IPS DF 6.9 (cell line): ENCODE measurements around the gene SRSF12.
"Not testable (repeated sequence)": the region's sequence is repeated elsewhere in the genome, so short reads cannot be mapped to it uniquely, and the experiment has no call there.

ENCODE experiments used
- DNase-seq: peaks from one replicate; pipeline ENCODE4 v3.0.0-alpha.2; 2013; ENCODE audit warnings: low read depth, low spot score
- H3K27ac ChIP-seq: one replicate; pipeline ENCODE4 v1.5.1; 2013; ENCODE audit warnings: low read length, control low read depth
- H3K27me3 ChIP-seq: 2 replicates; pipeline ENCODE4 v1.6.1; 2013; ENCODE audit warnings: mild to moderate bottlenecking, low read length; ENCODE audit not compliant: control insufficient read depth, insufficient read depth
- H3K36me3 ChIP-seq: 2 replicates; pipeline ENCODE4 v1.6.1; 2013; ENCODE audit warnings: low read length; ENCODE audit not compliant: control insufficient read depth, insufficient read depth
- H3K4me1 ChIP-seq: 2 replicates; pipeline ENCODE4 v1.6.1; 2013; ENCODE audit warnings: low read length; ENCODE audit not compliant: control insufficient read depth, insufficient read depth
- H3K4me3 ChIP-seq: 2 replicates; pipeline ENCODE4 v1.5.1; 2013; ENCODE audit warnings: mild to moderate bottlenecking, low read length
- H3K9me3 ChIP-seq: 2 replicates; pipeline ENCODE4 v1.6.1; 2013; ENCODE audit warnings: low read length, inconsistent platforms; ENCODE audit not compliant: control insufficient read depth, insufficient read depth
- WGBS: extraction: QIAGEN DNeasy Blood & Tissue Kit; methylation state at CpG from one replicate; pipeline ENCODE4 v1.1.7; 2013; ENCODE audit warnings: mixed read lengths, missing lambda C conversion rate; ENCODE audit not compliant: insufficient read length, insufficient coverage; 5-methylcytosine and 5-hydroxymethylcytosine counted together

The SRSF12 gene

DNA sequence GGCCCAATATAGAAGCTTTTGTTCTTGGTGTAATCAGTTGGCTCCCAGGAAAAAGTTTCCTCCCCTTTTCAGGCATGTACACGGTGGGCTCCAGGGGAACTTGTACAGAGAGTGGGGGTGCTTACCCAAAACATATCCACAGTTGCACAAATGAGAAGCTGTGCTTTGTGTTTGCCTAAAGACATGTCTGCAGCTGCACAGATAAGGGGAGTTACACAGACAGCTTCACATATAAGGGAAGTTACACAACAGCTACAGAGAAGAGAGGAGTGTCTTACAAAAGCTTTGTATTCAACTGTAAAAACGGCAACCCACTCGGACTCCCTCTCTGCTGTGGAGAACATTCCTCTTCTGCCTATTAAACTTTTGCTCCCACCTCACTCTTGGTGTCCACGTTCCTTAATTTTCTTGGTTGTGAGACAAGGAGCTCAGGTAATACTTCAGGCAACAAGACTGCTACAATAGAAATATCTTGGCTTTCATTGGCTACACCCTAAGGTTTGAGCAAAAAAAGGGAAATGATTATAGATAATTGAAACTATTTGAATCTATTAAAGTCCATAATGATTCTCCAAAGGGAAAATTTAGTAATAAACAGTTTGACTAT, 44.8 kb downstream of the SRSF12 start:
- no peak for DNase-seq
- Histone ChIP-seq H3K4me1 (no peaks in the 10 kb centered on the region), H3K27ac (no peak overlapping the region), H3K27me3 (no peaks in the 10 kb centered on the region), H3K9me3 (no peaks in the 10 kb centered on the region), H3K36me3 (no peaks in the 10 kb centered on the region), H3K4me3 (no peak overlapping the region)
- WGBS = no CpG with 5 or more reads among the region's 4 CpGs

GRCh38 chr6:89071036-89071435, 46.8 kb downstream of the SRSF12 start:
- Histone ChIP-seq H3K4me3 (no peak overlapping the region), H3K27me3 (no peaks in the 10 kb centered on the region), H3K27ac (no peak overlapping the region), H3K4me1 (no peaks in the 10 kb centered on the region), H3K36me3 (no peaks in the 10 kb centered on the region), H3K9me3 (no peaks in the 10 kb centered on the region)
- DNase-seq = no peak

- DNase-seq = no peak
- H3K9me3 ChIP-seq = no peaks in the 10 kb centered on the region
- no peak overlapping the region for H3K4me3 ChIP-seq
- no peak overlapping the region for H3K27ac ChIP-seq
- H3K27me3 ChIP-seq = no peaks in the 10 kb centered on the region
- no CpG with 5 or more reads among the region's 10 CpGs for WGBS
- no peaks in the 10 kb centered on the region for H3K36me3 ChIP-seq
- H3K4me1 ChIP-seq = no peaks in the 10 kb centered on the region
These were observed 48.2 kb downstream of the SRSF12 start for GRCh38 chr6:89069536-89070163.

- no CpG with 5 or more reads among the region's 1 CpG for WGBS
- H3K4me3 ChIP-seq = no peak overlapping the region
- no peaks in the 10 kb centered on the region for H3K27me3 ChIP-seq
- no peak overlapping the region for H3K27ac ChIP-seq
- no peaks in the 10 kb centered on the region for H3K9me3 ChIP-seq
- no peak for DNase-seq
- no peaks in the 10 kb centered on the region for H3K4me1 ChIP-seq
- no peaks in the 10 kb centered on the region for H3K36me3 ChIP-seq
These were observed 49.2 kb downstream of the SRSF12 start for GRCh38 chr6:89068695-89069094.

GRCh38 chr6:89067796-89068195, 50.1 kb downstream of the SRSF12 start:
- H3K4me3 ChIP-seq = no peak overlapping the region
- DNase-seq = no peak
- H3K27me3 ChIP-seq = no peaks in the 10 kb centered on the region

DNA sequence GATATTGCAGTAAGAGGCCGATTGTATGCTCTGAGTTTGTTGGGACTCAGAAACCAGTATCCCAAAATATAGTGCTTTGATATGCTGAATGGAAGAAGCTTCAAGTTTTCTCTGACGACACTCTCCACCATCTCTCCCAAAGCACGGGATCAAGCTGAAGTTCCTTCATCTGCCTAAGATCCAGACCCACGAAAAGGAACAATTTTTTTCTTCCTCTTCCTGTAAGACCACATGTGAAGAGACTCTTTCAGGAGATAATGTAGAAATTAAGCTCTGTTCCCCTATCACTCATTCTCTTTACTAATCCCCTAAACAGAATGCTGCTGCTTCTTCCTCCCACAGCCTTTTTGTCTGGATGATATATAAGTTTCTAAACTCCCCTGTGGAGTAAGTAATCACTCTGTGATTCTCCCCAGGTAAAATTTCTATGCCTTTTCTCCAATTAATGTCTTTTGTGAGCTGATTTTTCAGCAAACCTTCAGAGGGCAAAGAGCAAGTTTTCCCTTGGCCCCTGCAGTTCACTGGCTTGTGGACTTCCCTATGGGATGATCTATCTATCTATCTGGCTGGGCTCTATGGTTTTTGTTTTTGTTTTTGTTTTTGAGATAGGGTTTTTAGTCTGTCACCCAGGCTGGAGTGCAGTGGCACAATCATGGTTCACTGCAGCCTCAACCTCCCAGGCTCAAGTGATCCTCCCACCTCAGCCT, 50.8 kb downstream of the SRSF12 start:
- Histone ChIP-seq H3K4me1 (no peaks in the 10 kb centered on the region), H3K4me3 (no peak overlapping the region), H3K27me3 (no peaks in the 10 kb centered on the region), H3K9me3 (no peaks in the 10 kb centered on the region), H3K36me3 (no peaks in the 10 kb centered on the region), H3K27ac (no peak overlapping the region)
- DNase-seq = no peak
- WGBS = no CpG with 5 or more reads among the region's 4 CpGs

More at GRCh38 chr6:89067796-89068195, 50.1 kb downstream of the SRSF12 start:
- Histone ChIP-seq H3K9me3 (no peaks in the 10 kb centered on the region), H3K36me3 (no peaks in the 10 kb centered on the region), H3K27ac (no peak overlapping the region), H3K4me1 (no peaks in the 10 kb centered on the region)

GRCh38 chr6:89066121-89066520, 51.8 kb downstream of the SRSF12 start:
- WGBS = no CpG with 5 or more reads among the region's 9 CpGs
- not testable (repeated sequence) for H3K36me3 ChIP-seq, H3K27me3 ChIP-seq, H3K4me3 ChIP-seq, DNase-seq, H3K4me1 ChIP-seq, H3K27ac ChIP-seq, H3K9me3 ChIP-seq

DNA sequence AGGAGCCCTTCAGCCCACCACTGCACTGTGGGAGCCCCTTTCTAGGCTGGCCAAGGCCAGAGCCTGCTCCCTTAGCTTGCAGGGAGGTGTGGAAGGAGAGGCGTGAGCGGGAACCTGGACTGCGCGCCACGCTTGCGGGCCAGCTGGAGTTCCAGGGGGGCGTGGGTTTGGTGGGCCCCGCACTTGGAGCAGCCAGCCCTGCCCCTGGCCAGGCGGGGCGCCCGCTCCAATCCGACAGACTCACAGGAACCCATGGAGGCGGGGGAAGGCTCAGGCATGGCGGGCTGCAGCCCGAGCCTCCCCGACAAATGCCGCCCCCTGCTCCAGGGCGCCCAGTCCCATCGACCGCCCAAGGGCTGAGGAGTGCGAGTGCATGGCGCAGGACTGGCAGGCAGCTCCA, 52.9 kb downstream of the SRSF12 start:
- H3K36me3 ChIP-seq, H3K9me3 ChIP-seq, H3K27ac ChIP-seq, H3K27me3 ChIP-seq, H3K4me3 ChIP-seq, DNase-seq, H3K4me1 ChIP-seq: not testable (repeated sequence)
- WGBS = no CpG with 5 or more reads among the region's 22 CpGs

DNA sequence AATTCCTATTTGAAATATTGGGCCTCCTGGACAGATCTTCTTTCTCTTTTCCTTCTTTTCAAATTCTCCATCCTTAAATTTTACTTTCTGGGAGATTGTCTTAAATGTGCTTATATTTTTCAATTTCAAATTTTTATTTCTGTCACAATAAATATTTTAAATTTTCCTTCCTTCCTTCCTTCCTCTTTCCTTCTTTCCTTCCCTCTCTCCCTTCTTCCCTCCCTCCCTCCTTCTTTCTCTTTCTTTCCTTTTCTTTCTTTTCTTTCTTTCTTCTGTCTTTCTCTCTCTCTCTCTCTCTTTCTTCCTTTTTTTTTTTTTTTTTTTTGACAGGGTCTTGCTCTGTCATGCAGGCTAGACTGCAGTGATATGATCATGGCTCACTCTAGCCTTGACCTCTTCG, 54.0 kb downstream of the SRSF12 start:
- DNase-seq = no peak
- WGBS = no CpG with 5 or more reads among the region's 1 CpG
- H3K4me3 ChIP-seq = no peak overlapping the region
- H3K9me3 ChIP-seq = no peaks in the 10 kb centered on the region
- H3K27me3 ChIP-seq = no peaks in the 10 kb centered on the region
- no peak overlapping the region for H3K27ac ChIP-seq
- H3K4me1 ChIP-seq = no peaks in the 10 kb centered on the region
- no peaks in the 10 kb centered on the region for H3K36me3 ChIP-seq

DNA sequence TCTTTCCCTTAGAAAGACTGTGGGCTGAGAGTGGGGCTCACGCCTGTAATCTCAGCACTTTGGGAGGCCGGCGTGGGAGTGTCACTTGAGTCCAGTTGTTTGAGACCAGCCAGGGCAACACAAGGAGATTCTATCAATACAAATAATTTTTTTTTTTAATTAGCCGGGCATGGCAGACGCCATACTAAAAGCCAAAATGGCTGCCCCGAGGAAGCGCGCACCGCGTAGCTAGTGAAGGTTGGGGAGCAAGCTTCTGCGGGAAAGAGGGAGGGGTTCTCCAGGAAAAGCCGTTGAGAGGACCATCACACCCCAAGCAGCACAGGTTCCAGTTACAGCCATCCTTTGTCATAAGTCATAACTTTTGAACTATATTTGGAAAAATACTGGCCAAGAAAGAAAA, 58.6 kb downstream of the SRSF12 start:
- Histone ChIP-seq H3K36me3 (no peaks in the 10 kb centered on the region), H3K27me3 (no peaks in the 10 kb centered on the region), H3K4me3 (no peak overlapping the region), H3K4me1 (no peaks in the 10 kb centered on the region), H3K27ac (no peak overlapping the region), H3K9me3 (no peaks in the 10 kb centered on the region)
- DNase-seq = no peak
- WGBS = no CpG with 5 or more reads among the region's 12 CpGs

DNA sequence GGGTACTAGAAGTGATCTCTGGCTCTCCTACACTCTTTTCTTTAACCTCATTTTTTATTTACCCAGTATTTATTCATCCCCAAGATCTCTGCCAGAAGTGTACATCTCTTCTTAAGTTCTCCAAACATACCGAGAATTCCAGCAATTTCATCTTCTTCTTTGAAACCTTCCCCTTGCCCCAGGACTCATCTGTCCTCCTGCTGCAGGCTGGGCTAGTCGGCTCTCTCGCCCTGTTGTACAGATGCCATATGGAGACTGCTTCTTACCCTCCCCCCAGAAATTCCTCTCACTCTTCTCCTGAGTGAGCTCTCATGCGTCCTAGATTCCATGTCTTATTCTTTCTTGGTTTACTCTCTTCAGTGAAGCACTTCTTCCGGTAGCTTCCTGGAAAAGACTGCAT, 59.2 kb downstream of the SRSF12 start:
- Histone ChIP-seq H3K9me3 (no peaks in the 10 kb centered on the region), H3K27me3 (no peaks in the 10 kb centered on the region), H3K4me1 (no peaks in the 10 kb centered on the region), H3K27ac (no peak overlapping the region), H3K36me3 (no peaks in the 10 kb centered on the region), H3K4me3 (no peak overlapping the region)
- no peak for DNase-seq
- WGBS = no CpG with 5 or more reads among the region's 5 CpGs
